Liver (tissue), 9 donors: ENCODE results near the gene HAUS7. TPM values are rescaled to one million over a fixed set of nuclear protein-coding genes. Genes with fewer than 3 reads are reported as not detected.

Source experiments
- DNase-seq: peaks from one replicate; pipeline ENCODE4 v3.0.0-alpha.2; 2017; ENCODE audit warnings: low spot score
- H3K27ac ChIP-seq, 2 donors: one replicate each; pipeline ENCODE4 v1.7.0; 2013; ENCODE audit warnings: inconsistent platforms in 2 of 2, low read length in 2 of 2, control low read depth in 1 of 2, low read depth in 1 of 2, mild to moderate bottlenecking in 1 of 2
- H3K27me3 ChIP-seq, 4 donors: one replicate each; pipeline versions ENCODE4 v1.6.1 to v1.7.0; 2013; ENCODE audit warnings: low read length in 3 of 4, inconsistent platforms in 1 of 4, mild to moderate bottlenecking in 1 of 4, moderate library complexity in 1 of 4; ENCODE audit not compliant: control insufficient read depth in 4 of 4, insufficient read depth in 4 of 4
- H3K36me3 ChIP-seq, 4 donors: one replicate each; pipeline versions ENCODE4 v1.6.1 to v1.7.0; 2013; ENCODE audit warnings: low read length in 3 of 4, mild to moderate bottlenecking in 3 of 4, low read depth in 1 of 4, moderate library complexity in 1 of 4; ENCODE audit not compliant: control insufficient read depth in 4 of 4, insufficient read depth in 3 of 4
- H3K4me1 ChIP-seq, 4 donors: one replicate each; pipeline versions ENCODE4 v1.6.1 to v1.7.0; 2013; ENCODE audit warnings: low read length in 3 of 4, mild to moderate bottlenecking in 3 of 4, moderate library complexity in 1 of 4; ENCODE audit not compliant: control insufficient read depth in 4 of 4, insufficient read depth in 4 of 4
- H3K4me3 ChIP-seq, 3 donors: one replicate each; pipeline versions ENCODE4 v1.6.1 to v1.7.0; 2013; ENCODE audit warnings: low read length in 3 of 3, control low read depth in 1 of 3, low read depth in 1 of 3, mild to moderate bottlenecking in 1 of 3
- H3K9ac ChIP-seq, 2 donors: one replicate each; pipeline ENCODE4 v1.7.0; 2013; ENCODE audit warnings: low read length in 2 of 2, mild to moderate bottlenecking in 2 of 2, moderate library complexity in 2 of 2, control low read depth in 1 of 2, low read depth in 1 of 2
- H3K9me3 ChIP-seq, 4 donors: one replicate each; pipeline versions ENCODE4 v1.6.1 to v1.7.0; 2013; ENCODE audit warnings: low read length in 3 of 4; ENCODE audit not compliant: control insufficient read depth in 4 of 4
- EGR1 ChIP-seq, 2 donors: IDR thresholded peaks; 2 replicates each; pipeline ENCODE4 v1.6.1; 2016 to 2018; ENCODE audit warnings: antibody characterized with exemption in 2 of 2, low read depth in 2 of 2
- FOXA1 ChIP-seq: IDR thresholded peaks from 2 replicates; pipeline ENCODE4 v1.6.1; 2016; ENCODE audit warnings: antibody characterized with exemption
- FOXA2 ChIP-seq: IDR thresholded peaks from 2 replicates; pipeline ENCODE4 v1.6.1; 2016; ENCODE audit warnings: antibody characterized with exemption
- GABPA ChIP-seq, 2 donors: IDR thresholded peaks in 1 of 2; conservative IDR thresholded peaks in 1 of 2; 2 replicates each; pipeline ENCODE4 v1.6.1; 2016; ENCODE audit warnings: antibody characterized with exemption in 2 of 2, mild to moderate bottlenecking in 1 of 2, moderate library complexity in 1 of 2
- HNF4A ChIP-seq, 2 donors: conservative IDR thresholded peaks; 2 replicates each; pipeline ENCODE4 v1.6.1; 2016; ENCODE audit warnings: antibody characterized with exemption in 2 of 2, mild to moderate bottlenecking in 2 of 2
- HNF4G ChIP-seq: IDR thresholded peaks from 2 replicates; pipeline ENCODE4 v1.6.1; 2016; ENCODE audit warnings: antibody characterized with exemption
- JUND ChIP-seq, 2 donors: IDR thresholded peaks; 2 replicates each; pipeline ENCODE4 v1.6.1; 2016; ENCODE audit warnings: antibody characterized with exemption in 2 of 2
- NR2F2 ChIP-seq: IDR thresholded peaks from 2 replicates; pipeline ENCODE4 v1.6.1; 2016; ENCODE audit warnings: antibody characterized with exemption
- RXRA ChIP-seq, 2 donors: IDR thresholded peaks; 2 replicates each; pipeline ENCODE4 v1.6.1; 2017 to 2018; ENCODE audit warnings: antibody characterized with exemption in 2 of 2, mild to moderate bottlenecking in 1 of 2
- TAF1 ChIP-seq: conservative IDR thresholded peaks from 2 replicates; pipeline ENCODE4 v1.6.1; 2016; ENCODE audit warnings: antibody characterized with exemption, mild to moderate bottlenecking
- WGBS: extraction: QIAGEN DNeasy Blood & Tissue Kit; methylation state at CpG from one replicate; pipeline ENCODE4 v1.1.7; 2013; 5-methylcytosine and 5-hydroxymethylcytosine counted together
- polyA plus RNA-seq, 2 donors: library from polyadenylated mRNA; stranded (reverse) in 1 of 2; unstranded in 1 of 2; fragments of 200-250 nt in 1 of 2; fragments of >200 nt in 1 of 2; fragmentation: Nextera tagmentation in 1 of 2; extraction: Ambion mirVana in 1 of 2; gene quantifications; one replicate each; pipeline versions ENCODE4 v1.2.1 to v1.2.3, GENCODE V29; 2013 to 2015
- total RNA-seq, 2 donors: library from RNA; depleted of rRNA; stranded (reverse); fragments of >200 nt; gene quantifications; one replicate each; pipeline ENCODE4 v1.2.3, GENCODE V29; 2014
- TF ChIP-seq, protein P1 (sequence below): IDR thresholded peaks from 2 replicates; pipeline ENCODE4 v1.6.1; 2016; ENCODE audit warnings: antibody characterized with exemption
- TF ChIP-seq, protein P2 (sequence below): IDR thresholded peaks from 2 replicates; pipeline ENCODE4 v1.6.1; 2016; ENCODE audit warnings: antibody characterized with exemption, mild to moderate bottlenecking
- TF ChIP-seq, protein P3 (sequence below): IDR thresholded peaks from 2 replicates; pipeline ENCODE4 v1.6.1; 2016; ENCODE audit warnings: antibody characterized with exemption
- TF ChIP-seq, protein P4 (sequence below): fragments of 150-350 bp; IDR thresholded peaks from 2 replicates; pipeline ENCODE4 v1.5.1; 2017; ENCODE audit warnings: improper control_type of control experiment, low read depth, low read length; ENCODE audit not compliant: missing input control
- donor health status: healthy.
- donor health status: healthy.
- donor health status: healthy.
- donor health status: healthy.
- donor health status: healthy.

Gene HAUS7
- total and polyA plus RNA-seq, 4 donors, result 7.0 to 8.9 (median 7.8) TPM

DNA sequence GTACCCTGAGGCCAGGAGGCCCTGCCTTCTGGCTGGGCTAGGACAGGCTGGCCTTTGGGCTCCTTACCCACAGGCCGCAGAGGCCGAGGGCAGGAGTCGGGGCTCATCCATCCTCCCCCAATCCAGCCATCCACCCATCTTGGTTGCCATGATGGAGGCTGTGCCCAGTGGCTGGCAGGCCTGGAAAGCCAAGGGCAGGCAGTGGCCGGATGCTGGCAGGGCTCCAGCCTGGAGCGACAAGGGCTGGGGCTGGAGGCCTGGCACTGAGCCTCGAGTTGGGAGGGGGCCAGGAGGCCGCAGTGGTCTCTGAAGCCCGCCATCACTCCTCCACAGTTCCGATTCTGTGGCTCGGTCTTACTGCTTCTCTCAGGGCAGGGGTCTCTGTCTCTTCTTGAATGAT, 15.8 kb upstream of the HAUS7 start:
- Histone ChIP-seq H3K27me3 (no peaks in the 10 kb centered on the region), H3K4me3 (no peak overlapping the region), H3K36me3 (no peaks in the 10 kb centered on the region), H3K9me3 (no peaks in the 10 kb centered on the region), H3K4me1 (peaks cover 0 to 5% (median 0%) of the 10 kb centered on the region in 4 donors), H3K9ac (no peak overlapping the region), H3K27ac (no peak overlapping the region)
- WGBS, result 86% methylated on average over 10 of the region's 10 CpGs
- TF ChIP-seq HNF4G (no peak), FOXA1 (no peak), TAF1 (no peak), FOXA2 (no peak), HNF4A (conservative IDR thresholded peaks at IDR 0.05) (no peak), EGR1 (IDR thresholded peaks at IDR 0.05; ENCODE audit: low read depth in 2 of 2) (no peak), GABPA (IDR thresholded peaks at IDR 0.05 in 1 of 2, conservative IDR thresholded peaks at IDR 0.05 in 1 of 2) (no peak), RXRA (IDR thresholded peaks at IDR 0.05) (no peak)
- TF ChIP-seq, protein P1, sequence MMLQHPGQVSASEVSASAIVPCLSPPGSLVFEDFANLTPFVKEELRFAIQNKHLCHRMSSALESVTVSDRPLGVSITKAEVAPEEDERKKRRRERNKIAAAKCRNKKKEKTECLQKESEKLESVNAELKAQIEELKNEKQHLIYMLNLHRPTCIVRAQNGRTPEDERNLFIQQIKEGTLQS, result no peak
- TF ChIP-seq, protein P2, sequence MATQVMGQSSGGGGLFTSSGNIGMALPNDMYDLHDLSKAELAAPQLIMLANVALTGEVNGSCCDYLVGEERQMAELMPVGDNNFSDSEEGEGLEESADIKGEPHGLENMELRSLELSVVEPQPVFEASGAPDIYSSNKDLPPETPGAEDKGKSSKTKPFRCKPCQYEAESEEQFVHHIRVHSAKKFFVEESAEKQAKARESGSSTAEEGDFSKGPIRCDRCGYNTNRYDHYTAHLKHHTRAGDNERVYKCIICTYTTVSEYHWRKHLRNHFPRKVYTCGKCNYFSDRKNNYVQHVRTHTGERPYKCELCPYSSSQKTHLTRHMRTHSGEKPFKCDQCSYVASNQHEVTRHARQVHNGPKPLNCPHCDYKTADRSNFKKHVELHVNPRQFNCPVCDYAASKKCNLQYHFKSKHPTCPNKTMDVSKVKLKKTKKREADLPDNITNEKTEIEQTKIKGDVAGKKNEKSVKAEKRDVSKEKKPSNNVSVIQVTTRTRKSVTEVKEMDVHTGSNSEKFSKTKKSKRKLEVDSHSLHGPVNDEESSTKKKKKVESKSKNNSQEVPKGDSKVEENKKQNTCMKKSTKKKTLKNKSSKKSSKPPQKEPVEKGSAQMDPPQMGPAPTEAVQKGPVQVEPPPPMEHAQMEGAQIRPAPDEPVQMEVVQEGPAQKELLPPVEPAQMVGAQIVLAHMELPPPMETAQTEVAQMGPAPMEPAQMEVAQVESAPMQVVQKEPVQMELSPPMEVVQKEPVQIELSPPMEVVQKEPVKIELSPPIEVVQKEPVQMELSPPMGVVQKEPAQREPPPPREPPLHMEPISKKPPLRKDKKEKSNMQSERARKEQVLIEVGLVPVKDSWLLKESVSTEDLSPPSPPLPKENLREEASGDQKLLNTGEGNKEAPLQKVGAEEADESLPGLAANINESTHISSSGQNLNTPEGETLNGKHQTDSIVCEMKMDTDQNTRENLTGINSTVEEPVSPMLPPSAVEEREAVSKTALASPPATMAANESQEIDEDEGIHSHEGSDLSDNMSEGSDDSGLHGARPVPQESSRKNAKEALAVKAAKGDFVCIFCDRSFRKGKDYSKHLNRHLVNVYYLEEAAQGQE, result no peak
- TF ChIP-seq, protein P3, sequence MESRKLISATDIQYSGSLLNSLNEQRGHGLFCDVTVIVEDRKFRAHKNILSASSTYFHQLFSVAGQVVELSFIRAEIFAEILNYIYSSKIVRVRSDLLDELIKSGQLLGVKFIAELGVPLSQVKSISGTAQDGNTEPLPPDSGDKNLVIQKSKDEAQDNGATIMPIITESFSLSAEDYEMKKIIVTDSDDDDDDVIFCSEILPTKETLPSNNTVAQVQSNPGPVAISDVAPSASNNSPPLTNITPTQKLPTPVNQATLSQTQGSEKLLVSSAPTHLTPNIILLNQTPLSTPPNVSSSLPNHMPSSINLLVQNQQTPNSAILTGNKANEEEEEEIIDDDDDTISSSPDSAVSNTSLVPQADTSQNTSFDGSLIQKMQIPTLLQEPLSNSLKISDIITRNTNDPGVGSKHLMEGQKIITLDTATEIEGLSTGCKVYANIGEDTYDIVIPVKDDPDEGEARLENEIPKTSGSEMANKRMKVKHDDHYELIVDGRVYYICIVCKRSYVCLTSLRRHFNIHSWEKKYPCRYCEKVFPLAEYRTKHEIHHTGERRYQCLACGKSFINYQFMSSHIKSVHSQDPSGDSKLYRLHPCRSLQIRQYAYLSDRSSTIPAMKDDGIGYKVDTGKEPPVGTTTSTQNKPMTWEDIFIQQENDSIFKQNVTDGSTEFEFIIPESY, result no peak
- TF ChIP-seq, protein P4, sequence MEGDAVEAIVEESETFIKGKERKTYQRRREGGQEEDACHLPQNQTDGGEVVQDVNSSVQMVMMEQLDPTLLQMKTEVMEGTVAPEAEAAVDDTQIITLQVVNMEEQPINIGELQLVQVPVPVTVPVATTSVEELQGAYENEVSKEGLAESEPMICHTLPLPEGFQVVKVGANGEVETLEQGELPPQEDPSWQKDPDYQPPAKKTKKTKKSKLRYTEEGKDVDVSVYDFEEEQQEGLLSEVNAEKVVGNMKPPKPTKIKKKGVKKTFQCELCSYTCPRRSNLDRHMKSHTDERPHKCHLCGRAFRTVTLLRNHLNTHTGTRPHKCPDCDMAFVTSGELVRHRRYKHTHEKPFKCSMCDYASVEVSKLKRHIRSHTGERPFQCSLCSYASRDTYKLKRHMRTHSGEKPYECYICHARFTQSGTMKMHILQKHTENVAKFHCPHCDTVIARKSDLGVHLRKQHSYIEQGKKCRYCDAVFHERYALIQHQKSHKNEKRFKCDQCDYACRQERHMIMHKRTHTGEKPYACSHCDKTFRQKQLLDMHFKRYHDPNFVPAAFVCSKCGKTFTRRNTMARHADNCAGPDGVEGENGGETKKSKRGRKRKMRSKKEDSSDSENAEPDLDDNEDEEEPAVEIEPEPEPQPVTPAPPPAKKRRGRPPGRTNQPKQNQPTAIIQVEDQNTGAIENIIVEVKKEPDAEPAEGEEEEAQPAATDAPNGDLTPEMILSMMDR, result no peak
- DNase-seq, result no peak

DNA sequence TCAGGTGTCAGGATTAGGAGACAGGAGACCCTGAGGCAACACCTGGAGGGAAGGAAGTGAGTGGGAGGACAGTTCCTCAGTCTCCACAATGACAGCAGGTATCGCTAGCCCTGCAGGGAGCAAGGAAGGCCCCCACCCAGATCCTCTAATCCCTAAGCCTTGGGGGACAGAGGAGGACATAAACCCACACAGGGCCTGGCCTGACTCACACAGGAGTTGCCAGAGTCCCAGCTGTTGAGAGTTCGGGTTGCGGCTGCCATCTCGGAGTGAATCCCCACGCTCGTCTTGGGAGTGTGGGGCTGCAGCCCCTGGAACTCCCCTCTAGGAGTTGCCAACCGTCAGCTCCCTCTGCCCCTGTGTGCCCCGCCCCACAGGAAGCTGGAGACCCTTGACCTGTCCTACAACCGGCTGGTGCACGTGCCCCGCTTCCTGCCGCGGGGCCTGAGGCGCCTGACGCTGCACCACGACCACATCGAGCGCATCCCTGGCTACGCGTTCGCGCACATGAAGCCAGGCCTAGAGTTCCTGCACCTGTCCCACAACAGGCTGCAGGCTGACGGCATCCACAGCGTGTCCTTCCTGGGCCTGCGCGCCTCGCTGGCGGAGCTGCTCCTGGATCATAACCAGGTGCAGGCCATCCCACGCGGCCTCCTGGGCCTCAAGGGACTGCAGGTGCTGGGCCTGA, 15.2 kb upstream of the HAUS7 start:
- Histone ChIP-seq H3K27me3 (no peaks in the 10 kb centered on the region), H3K4me1 (peaks cover 0 to 5% (median 0%) of the 10 kb centered on the region in 4 donors), H3K9ac (no peak overlapping the region), H3K4me3 (no peak overlapping the region), H3K36me3 (no peaks in the 10 kb centered on the region), H3K9me3 (no peaks in the 10 kb centered on the region), H3K27ac (peak overlapping the region in 1 of 2 donors; percentile 3)
- no peak for DNase-seq
- 89% methylated on average over 30 of the region's 30 CpGs for WGBS
- TF ChIP-seq JUND (IDR thresholded peaks at IDR 0.05), result no peak
- TF ChIP-seq EGR1 (IDR thresholded peaks at IDR 0.05; ENCODE audit: low read depth in 2 of 2), result no peak
- TF ChIP-seq, protein P3, result no peak
- TF ChIP-seq, protein P2, result no peak
- TF ChIP-seq HNF4G, result no peak
- no peak for TF ChIP-seq FOXA2
- TF ChIP-seq NR2F2, result no peak
